H1 (cell line): ENCODE measurements around the gene SCN4A. TPM values are rescaled to one million over a fixed set of nuclear protein-coding genes. Genes with fewer than 3 reads are reported as not detected.
"Not testable (repeated sequence)": the region's sequence is repeated elsewhere in the genome, so short reads cannot be mapped to it uniquely, and the experiment has no call there.

Experiments used
- CTCF ChIA-PET: fragments of 300-600 bp; sonication (Branson Sonifier 250); formaldehyde crosslinking; loops from one replicate; lab custom pipeline; 2021; ENCODE audit not compliant: partially characterized antibody; lab: Charles Lee
- POLR2A ChIA-PET: fragments of 300-600 bp; sonication (Branson Sonifier 250); formaldehyde crosslinking; loops from one replicate; lab custom pipeline; 2021; ENCODE audit warnings: inconsistent platforms; ENCODE audit not compliant: partially characterized antibody; lab: Charles Lee
- DNase-seq, 2 experiments: peaks; one replicate each; pipeline versions ENCODE4 v3.0.0 to v3.0.0-alpha.2; 2010 to 2022; ENCODE audit warnings: low spot score in 2 of 2, low read depth in 1 of 2, mixed read lengths in 1 of 2
- FAIRE-seq: peaks from 2 replicates; lab custom pipeline; 2011; peaks lifted over from hg19 to GRCh38; lab: Jason Lieb, UNC
- H2AFZ ChIP-seq: 2 replicates; pipeline ENCODE4 v1.8.1; 2012; ENCODE audit warnings: low read length, inconsistent platforms
- H2AK5ac ChIP-seq: 2 replicates; pipeline ENCODE4 v1.6.1; 2013; ENCODE audit warnings: low read depth, low read length
- H2BK120ac ChIP-seq: replicated peaks from 2 replicates; pipeline ENCODE3; 2013; ENCODE audit warnings: low read depth, low read length, inconsistent platforms
- H2BK12ac ChIP-seq: 2 replicates; pipeline ENCODE4 v1.6.1; 2013; ENCODE audit warnings: low read depth, low read length
- H2BK15ac ChIP-seq: 2 replicates; pipeline ENCODE4 v1.6.1; 2013; ENCODE audit warnings: low read length
- H2BK20ac ChIP-seq: 2 replicates; pipeline ENCODE4 v1.6.1; 2013; ENCODE audit warnings: low read length
- H2BK5ac ChIP-seq: 2 replicates; pipeline ENCODE4 v1.6.1; 2013; ENCODE audit warnings: low read depth, low read length
- H3K14ac ChIP-seq: 2 replicates; pipeline ENCODE4 v1.6.1; 2013; ENCODE audit warnings: inconsistent platforms; ENCODE audit not compliant: insufficient read length
- H3K18ac ChIP-seq: 2 replicates; pipeline ENCODE4 v1.6.1; 2013; ENCODE audit warnings: low read length; ENCODE audit errors: extremely low read depth
- H3K23ac ChIP-seq: 2 replicates; pipeline ENCODE4 v1.6.1; 2013; ENCODE audit warnings: inconsistent platforms; ENCODE audit not compliant: insufficient read length
- H3K23me2 ChIP-seq: 2 replicates; pipeline ENCODE4 v1.6.1; 2013; ENCODE audit warnings: low read depth, low read length
- H3K27ac ChIP-seq: 2 replicates; pipeline ENCODE4 v1.6.1; 2011; ENCODE audit warnings: low read depth, low read length, inconsistent platforms
- H3K27me3 ChIP-seq, 4 experiments: replicated peaks in 1 of 4; 1 replicate in 1 of 4; 2 replicates in 3 of 4; pipeline versions ENCODE4 v1.6.1 to v1.8.1; 2011 to 2013; ENCODE audit warnings: low read length in 3 of 4, mild to moderate bottlenecking in 3 of 4, inconsistent platforms in 2 of 4, mixed read lengths in 2 of 4, moderate library complexity in 1 of 4; ENCODE audit not compliant: control insufficient read depth in 3 of 4, insufficient read depth in 3 of 4; ENCODE audit errors: extremely low read depth in 1 of 4
- H3K36me3 ChIP-seq, 4 experiments: 2 replicates each; pipeline versions ENCODE4 v1.6.1 to v1.8.1; 2011 to 2013; ENCODE audit warnings: mild to moderate bottlenecking in 4 of 4, low read length in 3 of 4, moderate library complexity in 2 of 4, control low read depth in 1 of 4, inconsistent platforms in 1 of 4; ENCODE audit not compliant: insufficient read depth in 4 of 4, control insufficient read depth in 2 of 4
- H3K4ac ChIP-seq: replicated peaks from 2 replicates; pipeline ENCODE3; 2013; ENCODE audit warnings: low read length, low read depth, mixed read lengths, inconsistent platforms; ENCODE audit not compliant: insufficient read length
- H3K4me1 ChIP-seq, 4 experiments: replicated peaks in 1 of 4; 1 replicate in 1 of 4; 2 replicates in 3 of 4; pipeline versions ENCODE4 v1.6.1 to v1.8.1; 2011 to 2013; ENCODE audit warnings: low read length in 3 of 4, inconsistent platforms in 2 of 4, mixed read lengths in 1 of 4; ENCODE audit not compliant: insufficient read depth in 4 of 4, control insufficient read depth in 3 of 4
- H3K4me2 ChIP-seq, 2 experiments: 2 replicates each; pipeline versions ENCODE4 v1.6.1 to v1.8.1; 2011 to 2013; ENCODE audit warnings: low read depth in 2 of 2, low read length in 2 of 2, control low read depth in 1 of 2, inconsistent platforms in 1 of 2, mild to moderate bottlenecking in 1 of 2; ENCODE audit not compliant: insufficient read depth in 1 of 2
- H3K4me3 ChIP-seq, 4 experiments: fragments of 200-600, 300-600 bp in 1 of 4; sonication (generic), shearing (Covaris generic), sonication (Bioruptor Twin) in 1 of 4; 2 replicates each; pipeline versions ENCODE4 v1.5.1 to v1.8.1; 2011 to 2016; ENCODE audit warnings: low read length in 4 of 4, low read depth in 3 of 4, control low read depth in 2 of 4, inconsistent platforms in 2 of 4, mild to moderate bottlenecking in 2 of 4, mixed read lengths in 1 of 4, moderate library complexity in 1 of 4; ENCODE audit not compliant: insufficient read depth in 2 of 4; ENCODE audit errors: extremely low read depth in 1 of 4
- H3K56ac ChIP-seq: replicated peaks from 2 replicates; pipeline ENCODE3; 2013; ENCODE audit warnings: low read depth, mild to moderate bottlenecking, mixed read lengths, low read length, inconsistent platforms; ENCODE audit not compliant: insufficient read length
- H3K79me1 ChIP-seq: 2 replicates; pipeline ENCODE4 v1.6.1; 2013; ENCODE audit warnings: low read depth, low read length, control low read depth
- H3K79me2 ChIP-seq, 2 experiments: 2 replicates each; pipeline versions ENCODE4 v1.6.1 to v1.8.1; 2012 to 2013; ENCODE audit warnings: low read length in 2 of 2, mild to moderate bottlenecking in 2 of 2, inconsistent platforms in 1 of 2; ENCODE audit not compliant: insufficient read depth in 2 of 2, control insufficient read depth in 1 of 2
- H3K9ac ChIP-seq, 4 experiments: replicated peaks in 1 of 4; 1 replicate in 1 of 4; 2 replicates in 3 of 4; pipeline versions ENCODE4 v1.6.1 to v1.8.1; 2011 to 2013; ENCODE audit warnings: low read depth in 3 of 4, low read length in 3 of 4, control low read depth in 2 of 4, mild to moderate bottlenecking in 2 of 4, moderate library complexity in 2 of 4, inconsistent platforms in 1 of 4; ENCODE audit errors: extremely low read depth in 1 of 4
- H3K9me3 ChIP-seq, 2 experiments: 2 replicates each; pipeline versions ENCODE4 v1.6.1 to v1.8.1; 2012 to 2013; ENCODE audit warnings: mild to moderate bottlenecking in 2 of 2, moderate library complexity in 2 of 2, control low read depth in 1 of 2, inconsistent platforms in 1 of 2, low read depth in 1 of 2, low read length in 1 of 2, mixed read lengths in 1 of 2; ENCODE audit not compliant: insufficient read depth in 2 of 2
- H4K20me1 ChIP-seq, 2 experiments: replicated peaks in 1 of 2; 2 replicates each; pipeline versions ENCODE3 to v1.8.1; 2011 to 2013; ENCODE audit warnings: inconsistent platforms in 2 of 2, low read length in 2 of 2, mild to moderate bottlenecking in 1 of 2; ENCODE audit not compliant: insufficient read depth in 2 of 2, control insufficient read depth in 1 of 2
- H4K5ac ChIP-seq: 2 replicates; pipeline ENCODE4 v1.6.1; 2013; ENCODE audit warnings: low read length, low read depth, mixed read lengths, inconsistent platforms; ENCODE audit not compliant: insufficient read length
- H4K8ac ChIP-seq: 2 replicates; pipeline ENCODE4 v1.8.0; 2013; ENCODE audit warnings: mild to moderate bottlenecking, moderate library complexity, low read length, inconsistent platforms; ENCODE audit not compliant: insufficient read depth; ENCODE audit errors: extremely low read depth
- H4K91ac ChIP-seq: replicated peaks from 2 replicates; pipeline ENCODE3; 2013; ENCODE audit warnings: low read length, mixed read lengths, inconsistent platforms; ENCODE audit not compliant: insufficient read length
- WGBS, 2 experiments: shearing (Covaris generic) in 1 of 2; methylation state at CpG; one replicate each; pipeline versions ENCODE4 v1.1.6 to v1.1.7; 2013 to 2015; ENCODE audit warnings: low lambda C conversion rate in 2 of 2, mixed read lengths in 2 of 2, inconsistent platforms in 1 of 2, low coverage in 1 of 2, missing lambda C conversion rate in 1 of 2; ENCODE audit not compliant: insufficient replicate concordance in 2 of 2, insufficient coverage in 1 of 2, insufficient read length in 1 of 2; ENCODE audit errors: extremely low coverage in 1 of 2, missing lambda C conversion rate in 1 of 2; 5-methylcytosine and 5-hydroxymethylcytosine counted together
- polyA plus RNA-seq, 7 experiments: library from polyadenylated mRNA; depleted of rRNA in 3 of 7; stranded (reverse) in 5 of 7; unstranded in 2 of 7; fragments of >200 nt in 5 of 7; fragments of 200-250 nt in 2 of 7; gene quantifications; 1 replicate in 5 of 7; 2 replicates in 1 of 7; 4 replicates in 1 of 7; pipeline versions ENCODE4 v1.2.1 to v1.2.3, GENCODE V29; 2011 to 2013; ENCODE audit warnings: missing spikeins in 2 of 7, mixed read lengths in 2 of 7
- total RNA-seq: library from RNA; stranded (reverse); fragmentation: NEBNext Ultra II Directional; extraction: Animal tissue kit (Norgen Biotek cat#: 25700); gene quantifications from 2 replicates; pipeline ENCODE4 v1.2.1, GENCODE V29; 2021

SCN4A gene
- total and polyA plus RNA-seq, 2 of the 8 experiments (the other 6 are each of a cell fraction or from before 2014, with no cell fraction given): 5.0 to 8.5 TPM

DNA sequence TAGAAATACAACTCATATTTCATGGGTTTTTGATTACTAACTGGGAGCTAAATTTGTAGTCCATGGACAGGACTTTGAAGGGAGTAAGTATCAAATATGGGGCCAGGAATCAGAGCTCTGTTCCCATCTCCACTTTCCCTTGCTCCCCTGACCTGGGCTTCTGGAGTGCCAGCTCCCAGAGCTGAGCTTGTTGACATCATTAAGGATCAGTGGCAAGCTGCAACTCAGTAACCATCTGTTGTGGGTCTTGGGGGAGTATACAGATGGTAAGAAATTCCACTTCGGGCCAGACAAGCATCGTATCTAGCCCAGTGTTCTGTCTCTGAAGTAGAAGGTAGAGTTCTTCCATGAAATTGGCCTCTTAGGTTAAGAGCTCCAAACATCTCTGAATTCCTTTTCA is 70.7 kb downstream of the SCN4A start:
- CTCF ChIA-PET: interaction anchor here (0.6 to 9.9 kb wide), 16 partner anchors 11 to 140 kb away, joined by 3 to 87 read pairs (median 6); partner anchors contain the start of genes GH1 and GH2

More for the DNA sequence above, 70.7 kb downstream of the SCN4A start:
- not testable (repeated sequence) for H3K14ac ChIP-seq, H3K9ac ChIP-seq, H2BK120ac ChIP-seq, H3K4ac ChIP-seq, H2BK20ac ChIP-seq, H3K4me3 ChIP-seq, H3K56ac ChIP-seq, H3K27me3 ChIP-seq, H3K23me2 ChIP-seq, H2BK5ac ChIP-seq, H3K4me1 ChIP-seq, FAIRE-seq, H3K27ac ChIP-seq, H3K18ac ChIP-seq, H3K9me3 ChIP-seq, H3K23ac ChIP-seq, H2AK5ac ChIP-seq, H4K91ac ChIP-seq, H2BK12ac ChIP-seq, H3K79me1 ChIP-seq, H2AFZ ChIP-seq, H4K8ac ChIP-seq, H4K5ac ChIP-seq, H4K20me1 ChIP-seq, H3K36me3 ChIP-seq, H3K4me2 ChIP-seq, H2BK15ac ChIP-seq, H3K79me2 ChIP-seq, DNase-seq
- WGBS, 2 experiments: 94% methylated on average over 2 of the region's 2 CpGs; no CpG with 5 or more reads in 1 of the 2 experiments
- POLR2A ChIA-PET: interaction anchor here (0.5 to 2.5 kb wide), 3 partner anchors 39 to 244 kb away, joined by 3 to 7 read pairs (median 3); no protein-coding TSS in a partner anchor
